Measurements from ENCODE around the gene UHMK1. TPM values are rescaled to one million over a fixed set of nuclear protein-coding genes. Genes with fewer than 3 reads are reported as not detected.

The UHMK1 gene
- total RNA-seq, 1 experiment from 2014 or later, result 15.8 TPM

- no peak overlapping the region for H3K9ac ChIP-seq (ENCODE audit: extremely low read depth, insufficient read length, low read length)
- no peak overlapping the region for H3K4ac ChIP-seq (ENCODE audit: low read depth, low read length)
- DNase-seq, result no peak
- no CpG with 5 or more reads among the region's 1 CpG for WGBS (ENCODE audit: extremely low coverage, insufficient read length, low lambda C conversion rate)
- Mint-ChIP-seq H3K27me3 (ENCODE audit: low read depth) (no peaks in the 10 kb centered on the region), H3K36me3 (ENCODE audit: insufficient read depth in 1 of 3, low read depth in 3 of 3) (peaks cover 0 to 4% (median 0%) of the 10 kb centered on the region in 3 experiments; a peak in 2 of 7 replicates), H3K27ac (no peak overlapping the region), H3K9me3 (peaks cover 0 to 6% of the 10 kb centered on the region in 2 experiments; a peak in 4 of 5 replicates), H3K4me3 (no peak overlapping the region), H3K4me1 (no peaks in the 10 kb centered on the region)
- no peaks in the 10 kb centered on the region for H3K23me2 ChIP-seq (ENCODE audit: insufficient read length, low read depth, low read length, poor library complexity, severe bottlenecking)
- no peak overlapping the region for H4K91ac ChIP-seq (ENCODE audit: insufficient read length, low read depth, low read length)
- no peak overlapping the region for H2BK120ac ChIP-seq (ENCODE audit: low read depth, low read length, poor library complexity, severe bottlenecking)
- no peak overlapping the region for H2AFZ ChIP-seq (ENCODE audit: low read length)
- H3K9me3 ChIP-seq (ENCODE audit: control insufficient read depth, low read depth, low read length), result no peaks in the 10 kb centered on the region
- no peak overlapping the region for H4K8ac ChIP-seq (replicated peaks; ENCODE audit: insufficient read length, low read depth, low read length)
- H3K79me1 ChIP-seq (ENCODE audit: insufficient read depth, low read depth, low read length, poor library complexity, severe bottlenecking), result no peaks in the 10 kb centered on the region
- no peak overlapping the region for H2BK15ac ChIP-seq (ENCODE audit: low read depth, low read length)
- H3K4me2 ChIP-seq (ENCODE audit: insufficient read depth, insufficient read length, low read length), result no peak overlapping the region
- no peak overlapping the region for H2AK5ac ChIP-seq (ENCODE audit: insufficient read length, low read length)
- no peak overlapping the region for H4K5ac ChIP-seq (ENCODE audit: insufficient read length, low read depth, low read length)
- H3K18ac ChIP-seq (ENCODE audit: insufficient read length, low read depth, low read length), result no peak overlapping the region
- no peak overlapping the region for H2BK12ac ChIP-seq (ENCODE audit: insufficient read length, low read depth, low read length)
- H3K27me3 ChIP-seq (ENCODE audit: insufficient read depth, low read length), result no peaks in the 10 kb centered on the region
- TF ChIP-seq CTCF (conservative IDR thresholded peaks at IDR 0.05), result no peak
- no peak overlapping the region for H2BK20ac ChIP-seq (ENCODE audit: low read depth, low read length, poor library complexity, severe bottlenecking)
- no peak overlapping the region for H3K56ac ChIP-seq (ENCODE audit: insufficient read length, low read depth, low read length)
- H3K14ac ChIP-seq (ENCODE audit: insufficient read depth, low read length), result no peak overlapping the region
- no peak overlapping the region for H2BK5ac ChIP-seq (ENCODE audit: insufficient read length, low read length)
- no peaks in the 10 kb centered on the region for H3K4me1 ChIP-seq (ENCODE audit: insufficient read depth, low read length)
- H4K20me1 ChIP-seq (ENCODE audit: control insufficient read depth, insufficient read depth, insufficient read length), result no peaks in the 10 kb centered on the region
- H3T11ph ChIP-seq (ENCODE audit: low read length), result no peak overlapping the region
- no peak overlapping the region for H3K23ac ChIP-seq (ENCODE audit: insufficient read length, low read depth, low read length)
- no peak overlapping the region for H3K27ac ChIP-seq (ENCODE audit: insufficient read length, low read depth, low read length)
- H3K79me2 ChIP-seq (ENCODE audit: insufficient read depth, low read length), result no peaks in the 10 kb centered on the region
These were observed 41.3 kb downstream of the UHMK1 start for GRCh38 chr1:162538815-162539431.

Data from H9 (cell line).